ENCODE results near the gene COL15A1. TPM values are rescaled to one million over a fixed set of nuclear protein-coding genes. Genes with fewer than 3 reads are reported as not detected.

COL15A1 gene
- total RNA-seq, 1 experiment from 2014 or later = not detected

DNA sequence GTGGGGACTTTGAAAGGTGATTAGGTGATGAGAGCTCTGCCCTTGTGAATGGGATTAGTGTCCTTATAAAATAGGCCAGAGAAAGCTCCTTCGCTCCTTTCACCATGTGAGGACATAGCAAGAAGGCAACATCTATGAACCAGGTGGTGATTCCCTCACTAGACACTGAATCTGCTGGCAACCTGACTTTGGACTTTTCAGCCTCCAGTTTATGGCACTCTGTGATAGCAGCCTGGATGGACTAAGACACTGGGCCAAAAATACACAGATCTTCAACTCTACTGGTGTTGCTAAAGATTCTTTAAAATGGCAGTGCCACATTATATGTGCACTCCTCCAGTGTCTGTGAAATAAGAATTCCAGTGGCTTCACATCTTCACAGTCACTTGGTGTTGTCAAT is 41.2 kb upstream of the COL15A1 start:
- no peak overlapping the region for H3K4me2 ChIP-seq (ENCODE audit: insufficient read depth, insufficient read length, low read length)
- no peaks in the 10 kb centered on the region for H3K79me1 ChIP-seq (ENCODE audit: insufficient read depth, low read depth, low read length, poor library complexity, severe bottlenecking)
- H3K4ac ChIP-seq (ENCODE audit: low read depth, low read length) = no peak overlapping the region
- H4K5ac ChIP-seq (ENCODE audit: insufficient read length, low read depth, low read length) = no peak overlapping the region
- no peak overlapping the region for H3K27ac ChIP-seq (ENCODE audit: insufficient read length, low read depth, low read length)
- no peak overlapping the region for H2BK12ac ChIP-seq (ENCODE audit: insufficient read length, low read depth, low read length)
- no peak overlapping the region for H3K18ac ChIP-seq (ENCODE audit: insufficient read length, low read depth, low read length)
- H3K9me3 ChIP-seq (ENCODE audit: control insufficient read depth, low read depth, low read length) = no peaks in the 10 kb centered on the region
- H3K4me1 ChIP-seq (ENCODE audit: insufficient read depth, low read length) = no peaks in the 10 kb centered on the region
- no peak overlapping the region for H3T11ph ChIP-seq (ENCODE audit: low read length)
- H4K8ac ChIP-seq (replicated peaks; ENCODE audit: insufficient read length, low read depth, low read length) = no peak overlapping the region
- no peaks in the 10 kb centered on the region for H4K20me1 ChIP-seq (ENCODE audit: control insufficient read depth, insufficient read depth, insufficient read length)
- DNase-seq = no peak
- Mint-ChIP-seq H3K27ac (no peak overlapping the region), H3K27me3 (ENCODE audit: low read depth) (peaks cover 3% of the 10 kb centered on the region), H3K4me3 (no peak overlapping the region), H3K36me3 (ENCODE audit: insufficient read depth in 1 of 3, low read depth in 3 of 3) (no peaks in the 10 kb centered on the region), H3K4me1 (no peaks in the 10 kb centered on the region), H3K9me3 (no peaks in the 10 kb centered on the region)
- H3K9ac ChIP-seq (ENCODE audit: extremely low read depth, insufficient read length, low read length) = no peak overlapping the region
- no peak overlapping the region for H2BK20ac ChIP-seq (ENCODE audit: low read depth, low read length, poor library complexity, severe bottlenecking)
- no CpG with 5 or more reads among the region's 1 CpG for WGBS (ENCODE audit: extremely low coverage, insufficient read length, low lambda C conversion rate)
- no peak overlapping the region for H3K56ac ChIP-seq (ENCODE audit: insufficient read length, low read depth, low read length)
- no peaks in the 10 kb centered on the region for H3K79me2 ChIP-seq (ENCODE audit: insufficient read depth, low read length)
- no peak overlapping the region for H2AFZ ChIP-seq (ENCODE audit: low read length)
- H2BK120ac ChIP-seq (ENCODE audit: low read depth, low read length, poor library complexity, severe bottlenecking) = no peak overlapping the region
- no peaks in the 10 kb centered on the region for H3K23me2 ChIP-seq (ENCODE audit: insufficient read length, low read depth, low read length, poor library complexity, severe bottlenecking)
- TF ChIP-seq CTCF (conservative IDR thresholded peaks at IDR 0.05) = no peak
- no peak overlapping the region for H4K91ac ChIP-seq (ENCODE audit: insufficient read length, low read depth, low read length)
- H2BK15ac ChIP-seq (ENCODE audit: low read depth, low read length) = no peak overlapping the region
- H3K14ac ChIP-seq (ENCODE audit: insufficient read depth, low read length) = no peak overlapping the region
- H2BK5ac ChIP-seq (ENCODE audit: insufficient read length, low read length) = no peak overlapping the region
- H2AK5ac ChIP-seq (ENCODE audit: insufficient read length, low read length) = no peak overlapping the region
- H3K27me3 ChIP-seq (ENCODE audit: insufficient read depth, low read length) = no peaks in the 10 kb centered on the region
- no peak overlapping the region for H3K23ac ChIP-seq (ENCODE audit: insufficient read length, low read depth, low read length)
